Epithelial cell of esophagus (primary cell): ENCODE measurements around the gene RETNLB.

ENCODE experiments used
- DNase-seq: peaks from one replicate; pipeline ENCODE4 v3.0.0; 2010; ENCODE audit warnings: low read depth
- H3K4me3 ChIP-seq: 2 replicates; pipeline ENCODE4 v1.5.1; 2011; ENCODE audit warnings: mild to moderate bottlenecking, low read length, control low read depth
- TF ChIP-seq, protein P1 (sequence below): IDR thresholded peaks from 2 replicates; pipeline ENCODE4 v1.5.1; 2011; ENCODE audit warnings: low read depth, mild to moderate bottlenecking, low read length, control low read depth, inconsistent platforms; ENCODE audit not compliant: insufficient read depth; ENCODE audit errors: missing control alignments

The RETNLB gene

DNA sequence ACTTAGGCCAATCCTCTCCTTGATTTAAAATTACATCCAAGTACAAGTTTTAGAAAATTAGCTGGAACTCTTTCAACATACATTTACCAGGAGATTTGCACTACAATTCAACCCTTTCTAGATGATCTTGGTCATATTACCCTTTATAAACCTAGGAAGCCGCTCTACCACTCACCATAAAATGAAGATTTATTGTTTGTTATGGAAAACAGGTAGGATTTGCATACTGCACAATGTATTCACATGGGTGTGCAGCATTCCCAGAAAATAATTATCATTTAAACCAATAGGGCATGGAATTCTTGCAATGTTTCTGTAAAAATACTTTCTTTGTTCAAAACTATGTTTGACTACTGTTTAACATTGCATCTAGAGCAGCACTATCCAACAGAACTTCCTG is 18.4 kb upstream of the RETNLB start:
- TF ChIP-seq, protein P1, sequence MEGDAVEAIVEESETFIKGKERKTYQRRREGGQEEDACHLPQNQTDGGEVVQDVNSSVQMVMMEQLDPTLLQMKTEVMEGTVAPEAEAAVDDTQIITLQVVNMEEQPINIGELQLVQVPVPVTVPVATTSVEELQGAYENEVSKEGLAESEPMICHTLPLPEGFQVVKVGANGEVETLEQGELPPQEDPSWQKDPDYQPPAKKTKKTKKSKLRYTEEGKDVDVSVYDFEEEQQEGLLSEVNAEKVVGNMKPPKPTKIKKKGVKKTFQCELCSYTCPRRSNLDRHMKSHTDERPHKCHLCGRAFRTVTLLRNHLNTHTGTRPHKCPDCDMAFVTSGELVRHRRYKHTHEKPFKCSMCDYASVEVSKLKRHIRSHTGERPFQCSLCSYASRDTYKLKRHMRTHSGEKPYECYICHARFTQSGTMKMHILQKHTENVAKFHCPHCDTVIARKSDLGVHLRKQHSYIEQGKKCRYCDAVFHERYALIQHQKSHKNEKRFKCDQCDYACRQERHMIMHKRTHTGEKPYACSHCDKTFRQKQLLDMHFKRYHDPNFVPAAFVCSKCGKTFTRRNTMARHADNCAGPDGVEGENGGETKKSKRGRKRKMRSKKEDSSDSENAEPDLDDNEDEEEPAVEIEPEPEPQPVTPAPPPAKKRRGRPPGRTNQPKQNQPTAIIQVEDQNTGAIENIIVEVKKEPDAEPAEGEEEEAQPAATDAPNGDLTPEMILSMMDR = no peak
- no peak for DNase-seq
- no peak overlapping the region for H3K4me3 ChIP-seq

DNA sequence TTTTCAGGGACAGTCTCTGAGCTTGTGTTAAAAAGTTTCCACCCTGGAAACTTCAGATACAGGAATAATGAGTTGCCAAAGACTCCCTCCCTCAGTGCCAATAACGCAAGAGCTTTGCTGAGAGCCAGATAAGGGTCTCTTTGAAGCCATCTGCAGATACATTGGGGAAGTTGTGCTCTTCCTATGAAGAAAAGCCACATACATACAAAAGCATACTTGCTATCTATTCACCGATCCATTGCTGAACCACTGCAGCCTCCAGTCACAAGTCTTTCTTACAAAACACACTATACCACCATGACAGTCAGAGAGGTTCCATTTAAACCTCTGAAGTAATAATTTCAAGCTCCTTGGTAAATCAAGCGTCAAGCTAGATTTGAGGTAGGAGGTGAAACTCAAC is 10.0 kb upstream of the RETNLB start:
- no peak for DNase-seq
- H3K4me3 ChIP-seq = no peak overlapping the region
- TF ChIP-seq, protein P1 = no peak

DNA sequence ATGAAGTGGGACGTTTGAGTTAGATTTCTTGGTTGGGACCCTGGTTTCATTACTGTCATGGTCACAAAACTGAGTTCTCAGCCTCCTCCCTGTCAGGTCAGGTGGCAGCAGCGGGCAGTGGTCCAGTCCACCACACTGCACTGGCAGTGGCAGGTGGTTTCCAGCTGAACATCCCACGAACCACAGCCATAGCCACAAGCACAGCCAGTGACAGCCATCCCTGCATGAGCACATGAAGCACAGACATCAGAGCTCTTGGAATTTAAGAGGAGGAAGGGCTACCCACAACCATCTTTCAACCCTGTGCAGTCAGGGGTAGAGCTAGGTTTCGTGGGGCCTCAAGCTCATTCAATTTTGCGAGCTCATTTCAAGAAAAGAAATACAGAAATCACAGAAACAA is 1.5 kb downstream of the RETNLB start:
- DNase-seq = no peak
- no peak overlapping the region for H3K4me3 ChIP-seq
- TF ChIP-seq, protein P1 = no peak

GRCh38 chr3:108744762-108745161 is 12.4 kb downstream of the RETNLB start:
- no peak for DNase-seq
- no peak overlapping the region for H3K4me3 ChIP-seq
- TF ChIP-seq, protein P1 = no peak

DNA sequence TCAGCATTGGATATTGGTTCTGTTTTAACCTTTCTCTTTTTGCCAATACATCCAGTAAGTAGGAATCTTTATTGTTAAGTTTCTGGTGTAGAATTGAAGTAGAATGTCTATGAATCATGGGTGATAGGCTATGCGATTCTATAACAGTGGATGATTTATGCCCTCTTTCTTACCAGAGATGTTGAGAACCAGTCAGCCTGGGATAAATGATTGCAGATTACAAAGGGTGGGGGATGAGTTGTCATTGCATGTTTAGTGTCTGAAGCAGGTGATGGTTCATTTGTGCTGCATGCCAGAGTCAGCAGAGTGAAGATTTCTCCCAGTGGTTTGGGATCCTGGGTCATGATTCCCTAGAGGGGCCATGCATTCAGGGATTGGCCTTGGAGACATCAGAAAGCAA is 14.3 kb downstream of the RETNLB start:
- TF ChIP-seq, protein P1 = no peak
- H3K4me3 ChIP-seq = no peak overlapping the region
- no peak for DNase-seq

DNA sequence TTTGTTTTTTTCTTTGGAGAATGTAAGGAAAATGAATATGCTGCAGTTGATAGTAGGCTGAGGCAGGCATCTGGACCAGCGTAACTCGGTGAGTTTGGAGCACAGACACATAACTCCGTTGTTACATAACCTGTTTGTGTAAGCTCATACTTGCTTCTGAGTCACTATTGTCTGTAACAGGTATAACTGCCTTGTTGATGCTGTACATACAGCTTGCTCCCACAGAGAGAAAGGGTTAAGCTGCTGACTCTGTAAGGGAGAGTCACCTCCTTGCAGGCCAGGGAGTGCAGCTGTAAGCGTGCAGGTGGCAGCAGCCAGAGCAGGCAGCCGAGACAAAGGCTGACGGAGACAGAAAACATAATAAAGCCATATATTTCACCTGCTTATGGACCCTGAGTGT is 20.4 kb downstream of the RETNLB start:
- DNase-seq = peak; percentile 74
- TF ChIP-seq, protein P1 = no peak
- H3K4me3 ChIP-seq = no peak overlapping the region

DNA sequence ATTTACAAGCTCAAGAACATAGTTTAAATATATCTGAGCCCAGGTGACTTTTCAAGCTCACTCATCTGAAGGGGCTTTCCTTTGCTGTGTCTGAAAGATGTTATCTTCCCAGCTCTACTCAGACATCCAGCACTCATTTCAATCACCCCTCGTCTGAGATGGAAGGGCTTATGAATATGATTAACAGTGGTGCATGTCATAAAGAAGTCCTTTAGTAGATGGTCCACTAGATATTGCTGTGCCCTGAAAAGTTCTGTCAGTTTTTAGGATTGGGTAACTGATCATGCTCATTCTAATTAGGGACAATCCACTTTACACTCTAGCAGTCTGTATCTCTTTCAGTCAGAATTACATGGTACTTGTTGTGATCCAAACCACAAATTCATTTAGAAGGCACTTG is 28.3 kb downstream of the RETNLB start:
- no peak for DNase-seq
- H3K4me3 ChIP-seq = no peak overlapping the region
- TF ChIP-seq, protein P1 = no peak
